ENCODE results near the gene FXYD1. TPM values are rescaled to one million over a fixed set of nuclear protein-coding genes. Genes with fewer than 3 reads are reported as not detected.

Gene FXYD1
- polyA plus RNA-seq, 12 donors: 102 to 315 (median 204) TPM; not detected in 1

DNA sequence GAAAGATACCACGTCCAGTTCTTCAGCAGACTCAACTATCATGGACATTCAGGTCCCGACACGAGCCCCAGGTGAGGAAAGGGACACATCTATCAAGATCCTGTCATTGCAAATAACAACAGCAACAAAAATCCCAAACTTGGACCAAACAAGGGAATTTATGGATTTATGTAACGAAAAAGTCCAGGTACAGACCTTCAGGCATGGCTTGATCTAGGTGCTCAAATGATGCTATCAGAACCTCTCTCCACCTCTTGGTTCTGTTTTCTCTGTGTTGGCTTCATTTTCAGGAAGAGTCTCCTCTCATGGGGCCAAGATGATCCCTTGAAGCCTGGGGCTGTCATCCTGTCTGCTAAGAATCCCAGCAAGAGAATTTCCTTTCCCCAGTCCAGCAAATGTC lies 18.8 kb downstream of the FXYD1 start:
- DNase-seq: no peak

- no peak for DNase-seq
These were observed 21.0 kb downstream of the FXYD1 start for GRCh38 chr19:35159606-35160005.

DNA sequence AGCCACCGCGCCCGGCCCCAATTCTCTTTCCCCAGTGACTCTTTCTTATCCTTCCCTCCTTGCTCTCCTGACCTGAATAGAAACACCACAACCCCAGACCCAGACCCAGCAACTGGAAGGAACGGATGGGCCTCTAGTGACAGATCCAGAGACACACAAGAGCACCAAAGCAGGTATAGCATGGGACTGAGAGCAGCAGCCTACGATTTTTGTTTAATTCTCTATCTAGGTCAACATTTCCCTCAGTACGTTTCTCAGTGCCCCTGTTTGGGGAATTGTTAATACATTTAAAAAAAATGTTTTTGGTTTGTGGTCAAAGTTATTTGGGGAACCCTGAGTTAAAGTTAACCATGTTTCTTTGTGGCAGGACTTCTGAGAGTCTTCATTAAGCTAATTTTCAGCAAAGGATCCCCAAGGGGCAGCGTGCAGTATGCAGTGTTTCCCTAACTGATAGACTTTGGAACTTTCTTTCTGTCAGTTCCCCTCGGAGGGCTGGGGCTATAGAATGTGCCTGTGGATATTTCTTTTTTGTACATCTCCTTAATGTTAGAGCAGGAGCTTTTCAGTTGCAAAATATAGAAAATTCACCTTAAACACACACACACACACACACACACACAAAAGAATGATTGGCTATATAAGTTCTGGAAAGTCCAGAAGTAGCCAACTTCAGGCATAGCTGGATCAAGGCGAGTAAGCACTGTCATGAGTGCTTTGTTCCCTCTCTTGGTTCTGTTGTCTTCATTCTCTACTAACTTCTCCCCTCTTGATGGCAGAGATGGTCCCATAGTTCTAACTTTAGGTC lies 22.2 kb downstream of the FXYD1 start:
- no peak for DNase-seq

- no peak for DNase-seq
These were observed 22.8 kb downstream of the FXYD1 start for GRCh38 chr19:35161434-35161743.

- DNase-seq: no peak
These were observed 24.1 kb downstream of the FXYD1 start for GRCh38 chr19:35162471-35163326.

GRCh38 chr19:35164418-35164817 lies 25.8 kb downstream of the FXYD1 start:
- no peak for DNase-seq

- no peak for DNase-seq
These were observed 26.8 kb downstream of the FXYD1 start for GRCh38 chr19:35165200-35166058.

- no peak for DNase-seq
These were observed 27.8 kb downstream of the FXYD1 start for GRCh38 chr19:35166100-35167063.

DNA sequence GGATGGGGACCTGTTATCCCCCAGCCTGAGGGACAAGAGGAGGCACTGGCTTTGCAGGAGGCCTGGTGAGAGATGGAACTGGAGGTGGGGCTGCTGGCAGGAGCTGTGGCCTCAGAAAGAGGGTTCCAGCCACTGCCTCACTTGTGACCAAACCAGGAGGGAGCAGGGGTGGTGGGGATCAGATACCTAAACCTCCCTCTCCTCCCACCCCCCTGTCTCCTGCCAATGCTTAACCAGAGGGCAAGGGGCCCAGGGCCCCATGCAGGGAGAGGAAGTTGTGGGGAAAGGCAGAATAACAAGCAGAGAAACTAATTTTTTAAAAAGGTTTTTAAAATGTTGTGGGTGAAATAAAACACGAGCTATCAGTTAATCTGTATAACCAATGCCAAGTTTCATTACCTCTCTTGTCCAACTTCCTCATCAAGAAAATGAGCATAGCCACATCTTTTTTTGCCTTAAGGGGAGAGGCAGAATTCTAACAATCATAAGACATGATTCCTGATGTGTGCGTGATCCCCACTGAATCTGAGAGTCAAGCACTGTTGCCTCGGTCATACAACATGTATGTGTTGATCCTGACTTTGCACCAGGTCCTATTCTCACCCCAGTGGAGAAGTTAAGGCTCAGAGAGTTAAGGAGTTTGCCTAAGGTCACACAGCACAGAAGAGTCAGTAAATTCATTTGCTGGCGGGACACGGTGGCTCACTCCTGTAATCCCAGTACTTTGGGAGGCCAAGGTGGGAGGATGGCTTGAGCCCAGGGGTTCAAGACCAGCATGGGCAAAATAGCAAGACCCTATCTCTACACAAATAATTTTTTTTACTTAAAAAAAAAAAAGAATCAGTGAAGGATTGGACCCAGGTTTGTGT lies 28.9 kb downstream of the FXYD1 start:
- DNase-seq: no peak

- no peak for DNase-seq
These were observed 29.6 kb downstream of the FXYD1 start for GRCh38 chr19:35168196-35168595.

GRCh38 chr19:35169221-35169995 lies 30.8 kb downstream of the FXYD1 start:
- no peak for DNase-seq

GRCh38 chr19:35170359-35171061 lies 31.9 kb downstream of the FXYD1 start:
- no peak for DNase-seq

DNA sequence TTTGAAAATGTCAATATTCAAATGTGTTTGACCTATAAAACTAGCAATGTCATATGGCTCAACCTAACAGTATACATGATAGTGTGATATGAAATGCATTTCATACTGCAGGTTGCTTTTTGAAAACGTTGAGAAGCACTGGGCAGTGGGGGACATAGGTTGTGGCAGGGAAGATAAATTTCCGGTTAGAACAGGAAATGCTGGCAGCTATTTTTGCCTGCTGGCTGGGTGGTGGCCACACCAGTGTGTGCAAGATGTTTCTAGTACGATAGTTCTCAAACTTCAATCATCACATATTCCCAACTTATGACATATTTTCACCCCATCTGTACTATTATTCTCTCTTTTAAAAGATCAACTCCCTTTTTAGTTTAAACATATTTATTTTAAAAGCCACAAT lies 33.1 kb downstream of the FXYD1 start:
- DNase-seq: no peak

DNA sequence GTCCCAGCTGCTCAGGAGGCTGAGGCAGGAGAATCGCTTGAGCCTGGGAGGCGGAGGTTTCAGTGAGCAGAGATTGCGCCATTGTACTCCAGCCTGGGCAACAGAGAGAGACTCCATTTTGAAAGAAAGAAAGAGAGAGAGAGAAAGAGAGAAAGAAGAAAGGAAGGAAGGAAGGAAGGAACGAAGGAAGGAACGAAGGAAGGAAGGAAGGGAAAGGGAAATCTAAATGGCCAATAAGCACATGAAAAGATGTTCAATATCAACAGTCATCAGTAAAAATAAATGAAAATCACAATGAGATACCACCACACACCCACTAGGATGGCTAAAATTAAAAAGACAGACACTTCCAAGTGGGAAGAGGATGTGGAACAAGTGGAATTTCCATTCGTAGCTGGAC lies 35.6 kb downstream of the FXYD1 start:
- DNase-seq: no peak

GRCh38 chr19:35176181-35176570 lies 37.6 kb downstream of the FXYD1 start:
- DNase-seq: no peak

DNA sequence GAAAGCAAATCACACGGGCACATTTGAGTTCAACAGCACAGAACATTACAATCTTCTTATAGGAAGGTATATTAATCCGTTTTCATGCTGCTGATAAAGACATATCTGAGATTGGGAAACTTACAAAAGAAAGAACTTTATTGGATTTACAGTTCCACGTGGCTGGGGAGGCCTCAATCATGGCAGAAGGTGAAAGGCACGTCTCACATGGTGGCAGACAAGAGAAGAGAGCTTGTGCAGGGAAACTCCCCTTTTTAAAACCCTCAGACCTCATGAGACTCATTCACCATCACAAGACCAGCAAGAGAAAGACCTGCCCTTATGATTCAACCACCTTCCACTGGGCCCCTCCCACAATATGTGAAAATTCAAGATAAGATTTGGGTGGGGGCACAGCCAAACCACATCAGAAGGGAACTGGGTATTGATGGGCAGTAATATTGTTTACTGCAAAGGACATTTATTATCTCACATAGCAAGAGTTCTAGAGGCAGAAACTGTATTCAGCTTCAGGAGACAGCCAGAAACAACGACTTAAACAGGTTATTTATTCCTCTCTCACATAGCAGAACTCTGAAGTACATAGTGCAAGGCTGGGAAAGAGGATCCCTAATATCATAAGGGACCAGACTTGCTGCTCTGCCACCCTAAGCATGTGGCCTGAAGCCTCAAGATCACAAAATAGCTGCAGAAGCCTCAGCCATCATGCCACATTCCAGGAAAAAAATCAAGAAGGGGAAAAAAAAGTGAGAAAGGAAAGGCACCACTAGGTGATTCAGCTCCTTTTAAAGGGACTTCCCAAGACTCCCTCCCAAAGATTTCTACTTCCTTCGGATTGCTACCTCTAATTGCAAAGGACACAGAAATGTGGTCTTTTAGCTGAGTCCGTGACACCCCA lies 39.0 kb downstream of the FXYD1 start:
- DNase-seq: no peak

DNA sequence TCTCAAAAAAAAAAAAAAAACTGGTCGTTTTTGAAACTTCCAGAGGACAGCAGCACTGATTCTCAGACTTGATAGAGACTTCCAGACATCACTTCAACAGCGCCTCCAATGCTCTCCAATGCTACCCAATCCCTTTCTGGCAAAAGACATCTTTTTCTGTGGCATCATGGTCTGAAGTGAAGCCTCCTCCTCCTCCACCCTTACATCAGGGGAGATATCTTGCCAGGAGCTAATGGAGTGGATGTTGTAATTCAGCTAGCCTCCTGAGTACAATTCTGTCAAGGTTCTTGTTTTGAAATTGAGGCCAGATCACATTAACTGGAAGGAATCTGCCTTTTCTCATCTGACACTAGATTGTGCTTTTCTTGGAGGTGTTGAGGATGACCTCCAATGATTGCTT lies 40.1 kb downstream of the FXYD1 start:
- DNase-seq: no peak
